AG09309 (cell line): ENCODE measurements around the gene KCNB1.

ENCODE experiments used
- DNase-seq: peaks from one replicate; pipeline ENCODE4 v3.0.0-alpha.2; 2010; ENCODE audit warnings: low read depth
- H3K4me3 ChIP-seq: 2 replicates; pipeline ENCODE4 v1.5.1; 2011; ENCODE audit warnings: mild to moderate bottlenecking, low read depth, low read length, moderate library complexity; ENCODE audit not compliant: control insufficient read depth
- TF ChIP-seq, protein P1 (sequence below): IDR thresholded peaks from 2 replicates; pipeline ENCODE4 v1.5.1; 2011; ENCODE audit warnings: mild to moderate bottlenecking, low read depth, low read length, inconsistent platforms; ENCODE audit not compliant: insufficient read depth, control insufficient read depth; ENCODE audit errors: missing control alignments

KCNB1 gene

DNA sequence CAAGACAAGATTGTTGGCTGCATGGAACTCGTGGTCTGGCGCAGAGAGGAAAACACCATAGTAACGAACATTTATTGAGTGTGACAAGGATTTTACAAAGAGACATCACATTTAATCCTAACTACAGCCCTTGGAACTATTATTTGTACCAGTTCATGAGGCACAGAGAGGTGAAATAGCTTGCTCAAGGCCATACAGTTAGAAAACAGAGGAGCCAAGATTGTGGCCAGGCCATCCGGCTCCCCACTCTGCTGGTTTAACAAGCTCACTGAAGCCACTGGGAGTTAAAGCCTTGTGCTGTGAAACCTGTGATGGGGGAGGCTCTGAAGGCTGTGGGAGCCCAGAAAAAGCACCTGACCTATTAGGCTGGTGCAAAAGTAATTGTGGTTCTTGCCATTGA is 129.7 kb downstream of the KCNB1 start:
- TF ChIP-seq, protein P1, sequence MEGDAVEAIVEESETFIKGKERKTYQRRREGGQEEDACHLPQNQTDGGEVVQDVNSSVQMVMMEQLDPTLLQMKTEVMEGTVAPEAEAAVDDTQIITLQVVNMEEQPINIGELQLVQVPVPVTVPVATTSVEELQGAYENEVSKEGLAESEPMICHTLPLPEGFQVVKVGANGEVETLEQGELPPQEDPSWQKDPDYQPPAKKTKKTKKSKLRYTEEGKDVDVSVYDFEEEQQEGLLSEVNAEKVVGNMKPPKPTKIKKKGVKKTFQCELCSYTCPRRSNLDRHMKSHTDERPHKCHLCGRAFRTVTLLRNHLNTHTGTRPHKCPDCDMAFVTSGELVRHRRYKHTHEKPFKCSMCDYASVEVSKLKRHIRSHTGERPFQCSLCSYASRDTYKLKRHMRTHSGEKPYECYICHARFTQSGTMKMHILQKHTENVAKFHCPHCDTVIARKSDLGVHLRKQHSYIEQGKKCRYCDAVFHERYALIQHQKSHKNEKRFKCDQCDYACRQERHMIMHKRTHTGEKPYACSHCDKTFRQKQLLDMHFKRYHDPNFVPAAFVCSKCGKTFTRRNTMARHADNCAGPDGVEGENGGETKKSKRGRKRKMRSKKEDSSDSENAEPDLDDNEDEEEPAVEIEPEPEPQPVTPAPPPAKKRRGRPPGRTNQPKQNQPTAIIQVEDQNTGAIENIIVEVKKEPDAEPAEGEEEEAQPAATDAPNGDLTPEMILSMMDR = no peak
- no peak overlapping the region for H3K4me3 ChIP-seq
- no peak for DNase-seq

DNA sequence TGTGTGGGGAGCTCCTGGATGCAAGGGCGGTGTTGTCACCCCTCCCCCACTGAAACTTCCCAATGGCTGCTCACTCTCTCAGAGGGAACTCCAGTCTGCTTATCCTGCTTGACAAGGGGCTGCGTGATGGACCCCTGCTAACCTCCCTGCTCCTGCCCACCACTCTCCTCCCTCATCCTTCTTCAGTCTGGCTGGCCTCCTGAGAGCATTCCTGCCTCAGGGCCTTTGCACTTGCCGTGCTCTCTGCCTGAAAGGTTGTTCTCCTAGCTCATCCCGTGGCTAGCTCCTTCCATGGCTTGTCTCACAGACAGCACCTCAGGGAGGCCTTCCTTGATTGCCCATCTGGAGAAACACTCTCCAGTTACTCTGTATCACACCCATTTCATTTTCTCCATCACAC is 130.7 kb downstream of the KCNB1 start:
- no peak overlapping the region for H3K4me3 ChIP-seq
- no peak for DNase-seq
- TF ChIP-seq, protein P1 = no peak

DNA sequence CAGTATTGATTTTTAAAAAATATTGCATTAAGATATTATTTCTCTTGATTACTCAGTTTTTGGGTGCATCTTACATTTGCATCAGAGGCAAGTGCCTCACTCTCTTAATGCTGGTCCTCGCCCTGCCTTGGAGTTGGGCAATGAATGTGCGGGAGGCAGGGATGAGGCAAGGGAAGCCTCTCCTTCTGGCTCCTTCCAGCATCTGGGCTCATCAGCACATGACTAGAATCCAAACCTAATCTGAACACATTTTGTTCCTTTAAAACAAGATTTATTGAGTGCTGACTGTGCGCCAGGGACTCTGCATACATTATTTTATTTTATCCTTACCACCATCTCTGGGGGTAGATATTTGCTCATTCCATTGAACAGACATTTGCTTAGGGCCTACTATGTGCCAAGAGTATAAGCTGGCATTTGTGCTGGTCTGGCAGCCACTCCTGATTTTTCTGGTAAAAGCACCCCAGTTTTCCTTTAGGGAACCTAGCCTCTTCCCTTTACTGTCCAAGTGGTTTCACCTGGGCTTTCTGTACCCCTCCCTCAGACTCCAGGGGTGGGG is 132.7 kb downstream of the KCNB1 start:
- no peak for DNase-seq
- no peak overlapping the region for H3K4me3 ChIP-seq
- TF ChIP-seq, protein P1 = no peak

DNA sequence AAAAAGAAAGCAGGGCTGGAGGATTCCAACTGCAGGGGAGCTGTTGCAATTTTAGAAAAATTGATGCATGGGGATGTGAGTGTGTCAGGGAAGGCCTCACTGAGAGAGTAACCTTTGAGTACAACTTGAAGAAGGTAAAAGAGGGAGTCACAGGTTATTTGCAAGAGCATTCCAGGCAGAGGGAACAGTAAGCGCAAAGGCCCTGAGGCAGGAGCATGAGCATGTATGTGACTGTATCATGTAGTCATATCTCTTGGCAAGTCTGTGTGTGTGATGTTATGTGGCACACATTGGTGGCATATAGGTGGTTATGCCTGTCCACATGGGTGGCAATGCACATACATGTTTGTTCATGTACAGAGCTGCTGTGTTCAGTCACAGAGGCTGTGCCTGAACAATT is 133.4 kb downstream of the KCNB1 start:
- DNase-seq = no peak
- no peak overlapping the region for H3K4me3 ChIP-seq
- TF ChIP-seq, protein P1 = no peak

DNA sequence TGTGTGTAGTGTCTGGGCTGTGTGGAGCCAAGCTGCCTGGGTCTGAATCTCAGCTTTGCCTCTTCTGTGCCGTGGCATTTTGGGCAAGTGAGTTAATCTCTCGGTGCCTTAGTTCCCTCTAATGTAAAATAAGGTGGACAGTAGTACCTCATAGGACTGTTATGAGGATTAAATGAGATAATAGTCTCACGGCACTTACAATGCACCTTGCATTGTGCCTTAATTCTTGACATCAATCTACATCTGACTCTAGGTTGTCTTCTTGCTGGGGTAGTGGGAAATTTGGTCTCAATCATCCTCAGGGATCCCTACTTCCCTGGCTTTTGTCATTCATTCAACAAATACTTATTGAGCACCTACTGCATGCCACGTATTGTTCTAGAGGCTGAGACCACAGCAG is 133.9 kb downstream of the KCNB1 start:
- no peak overlapping the region for H3K4me3 ChIP-seq
- no peak for DNase-seq
- TF ChIP-seq, protein P1 = no peak

DNA sequence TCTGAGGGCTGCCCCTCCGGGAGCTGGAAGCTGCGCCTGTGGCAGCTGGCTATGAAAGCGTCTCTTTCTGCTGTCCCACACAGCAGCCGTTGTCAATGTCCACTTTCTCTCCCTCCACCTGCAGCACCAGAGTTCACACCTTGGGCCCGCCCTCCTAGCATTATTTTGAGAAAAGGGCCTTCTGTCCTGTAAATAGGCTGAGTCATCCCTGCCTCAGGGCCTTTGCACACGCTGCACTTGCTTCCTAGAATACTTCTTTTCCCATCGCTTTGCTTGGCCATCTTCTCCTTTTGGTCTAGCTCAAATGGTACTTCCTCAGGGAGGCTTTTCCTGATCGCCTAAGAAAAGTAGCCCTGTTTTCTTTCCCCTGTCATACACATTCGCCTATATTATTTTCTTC is 135.3 kb downstream of the KCNB1 start:
- TF ChIP-seq, protein P1 = no peak
- H3K4me3 ChIP-seq = no peak overlapping the region

DNA sequence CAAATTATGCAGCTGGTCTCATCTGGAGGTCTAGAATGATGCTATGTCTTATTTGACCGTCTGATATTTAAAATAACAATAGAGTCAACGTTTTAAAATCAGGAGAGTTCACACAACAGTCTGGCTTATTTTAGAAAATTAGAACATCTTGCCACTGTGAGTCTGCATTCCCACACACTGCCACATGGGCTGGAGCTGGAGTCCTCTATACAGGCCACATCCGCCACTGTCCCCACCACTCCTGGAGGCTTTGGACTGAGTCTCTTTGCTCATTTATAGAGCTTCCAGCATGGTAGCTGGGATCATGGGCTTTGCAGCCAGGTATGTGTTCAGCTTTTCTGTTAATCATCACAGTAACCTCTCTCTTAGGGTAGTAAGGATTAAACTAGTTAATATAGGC is 135.8 kb downstream of the KCNB1 start:
- H3K4me3 ChIP-seq = no peak overlapping the region
- TF ChIP-seq, protein P1 = no peak
- no peak for DNase-seq

More for the DNA sequence above, 135.3 kb downstream of the KCNB1 start:
- no peak for DNase-seq
